Mesothelial cell of epicardium (in vitro differentiated cells): Measurements from ENCODE around the gene NCBP3. TPM values are rescaled to one million over a fixed set of nuclear protein-coding genes. Genes with fewer than 3 reads are reported as not detected.
"Not testable (repeated sequence)": the region's sequence is repeated elsewhere in the genome, so short reads cannot be mapped to it uniquely, and the experiment has no call there.

ENCODE experiments used
- DNase-seq, 2 experiments: peaks; one replicate each; pipeline ENCODE4 v3.0.0; 2021; ENCODE audit warnings: low spot score in 2 of 2; ENCODE audit not compliant: unreplicated experiment in 2 of 2
- H3K27ac Mint-ChIP-seq: 2 replicates; pipeline ENCODE4 v1.8.0; 2021; ENCODE audit warnings: mixed read lengths
- H3K27me3 Mint-ChIP-seq: 2 replicates; pipeline ENCODE4 v1.8.0; 2021; ENCODE audit warnings: low read depth, mixed read lengths
- H3K36me3 Mint-ChIP-seq: 2 replicates; pipeline ENCODE4 v1.8.0; 2021; ENCODE audit warnings: mixed read lengths
- H3K4me1 Mint-ChIP-seq: 2 replicates; pipeline ENCODE4 v1.8.0; 2021; ENCODE audit warnings: mixed read lengths
- H3K4me3 Mint-ChIP-seq: 2 replicates; pipeline ENCODE4 v1.8.0; 2021; ENCODE audit warnings: mild to moderate bottlenecking, moderate library complexity, mixed read lengths
- H3K9me3 Mint-ChIP-seq: 2 replicates; pipeline ENCODE4 v1.8.0; 2021; ENCODE audit warnings: mixed read lengths
- total RNA-seq: library from RNA; stranded (reverse); gene quantifications from 3 replicates; pipeline ENCODE4 v1.2.1, GENCODE V29; 2021
- TF ChIP-seq, protein P1 (sequence below): fragments of 200-600 bp; sonication (generic); IDR thresholded peaks from one replicate; pipeline ENCODE4 v1.5.0; 2021; ENCODE audit warnings: antibody characterized with exemption; ENCODE audit not compliant: unreplicated experiment

The NCBP3 gene
- total RNA-seq, 1 donor from 2014 or later = 97.0 TPM

DNA sequence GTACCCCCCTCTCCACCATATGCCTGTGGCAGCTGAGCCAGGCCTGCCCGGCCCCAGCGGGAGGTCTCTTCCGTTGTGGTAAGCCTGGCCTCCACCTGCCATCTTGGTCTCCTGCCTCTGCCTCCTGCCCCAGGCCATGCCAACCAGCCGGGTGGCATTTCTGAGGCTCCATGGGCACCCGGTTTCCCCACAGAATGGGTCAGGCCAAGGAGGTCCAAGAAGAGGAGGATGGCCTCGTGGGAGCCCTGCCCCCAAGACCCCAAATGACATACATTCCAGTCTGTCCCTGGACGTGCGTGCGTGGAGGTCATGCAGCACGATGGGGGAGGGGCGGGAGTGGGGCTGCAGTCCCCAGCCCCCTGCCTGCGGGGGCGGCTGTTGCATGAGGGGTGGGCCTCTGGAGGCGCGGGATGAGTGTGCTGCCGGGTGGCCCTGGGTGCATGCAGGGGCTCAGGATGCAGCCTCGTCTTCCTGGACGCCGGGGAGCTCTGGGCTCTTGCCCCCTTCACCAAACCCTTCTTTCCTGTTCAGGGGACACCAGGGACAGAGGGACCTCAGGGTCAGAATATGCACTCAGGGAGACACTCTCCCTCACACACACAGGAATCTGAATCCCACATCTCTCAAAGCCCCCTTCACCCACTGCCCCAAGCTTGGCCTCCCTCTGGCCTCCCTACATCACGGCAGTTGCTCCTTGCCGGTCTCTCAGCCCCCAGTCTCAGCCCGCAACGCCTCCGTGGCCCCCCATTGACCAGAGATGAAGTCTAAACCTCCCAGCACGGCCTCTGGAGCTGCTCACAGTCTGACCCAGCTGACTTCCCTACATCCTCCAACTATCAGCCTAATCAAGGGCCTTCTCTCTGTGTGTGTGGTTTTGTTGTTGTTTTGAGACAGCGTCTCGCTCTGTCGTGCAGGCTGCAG is 16.0 kb upstream of the NCBP3 start:
- no peaks in the 10 kb centered on the region for H3K9me3 Mint-ChIP-seq
- H3K4me3 Mint-ChIP-seq = no peak overlapping the region
- H3K36me3 Mint-ChIP-seq = peaks cover 2% of the 10 kb centered on the region
- no peaks in the 10 kb centered on the region for H3K4me1 Mint-ChIP-seq
- no peak for DNase-seq
- TF ChIP-seq, protein P1, sequence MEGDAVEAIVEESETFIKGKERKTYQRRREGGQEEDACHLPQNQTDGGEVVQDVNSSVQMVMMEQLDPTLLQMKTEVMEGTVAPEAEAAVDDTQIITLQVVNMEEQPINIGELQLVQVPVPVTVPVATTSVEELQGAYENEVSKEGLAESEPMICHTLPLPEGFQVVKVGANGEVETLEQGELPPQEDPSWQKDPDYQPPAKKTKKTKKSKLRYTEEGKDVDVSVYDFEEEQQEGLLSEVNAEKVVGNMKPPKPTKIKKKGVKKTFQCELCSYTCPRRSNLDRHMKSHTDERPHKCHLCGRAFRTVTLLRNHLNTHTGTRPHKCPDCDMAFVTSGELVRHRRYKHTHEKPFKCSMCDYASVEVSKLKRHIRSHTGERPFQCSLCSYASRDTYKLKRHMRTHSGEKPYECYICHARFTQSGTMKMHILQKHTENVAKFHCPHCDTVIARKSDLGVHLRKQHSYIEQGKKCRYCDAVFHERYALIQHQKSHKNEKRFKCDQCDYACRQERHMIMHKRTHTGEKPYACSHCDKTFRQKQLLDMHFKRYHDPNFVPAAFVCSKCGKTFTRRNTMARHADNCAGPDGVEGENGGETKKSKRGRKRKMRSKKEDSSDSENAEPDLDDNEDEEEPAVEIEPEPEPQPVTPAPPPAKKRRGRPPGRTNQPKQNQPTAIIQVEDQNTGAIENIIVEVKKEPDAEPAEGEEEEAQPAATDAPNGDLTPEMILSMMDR = no peak
- H3K27me3 Mint-ChIP-seq = no peaks in the 10 kb centered on the region
- no peak overlapping the region for H3K27ac Mint-ChIP-seq

DNA sequence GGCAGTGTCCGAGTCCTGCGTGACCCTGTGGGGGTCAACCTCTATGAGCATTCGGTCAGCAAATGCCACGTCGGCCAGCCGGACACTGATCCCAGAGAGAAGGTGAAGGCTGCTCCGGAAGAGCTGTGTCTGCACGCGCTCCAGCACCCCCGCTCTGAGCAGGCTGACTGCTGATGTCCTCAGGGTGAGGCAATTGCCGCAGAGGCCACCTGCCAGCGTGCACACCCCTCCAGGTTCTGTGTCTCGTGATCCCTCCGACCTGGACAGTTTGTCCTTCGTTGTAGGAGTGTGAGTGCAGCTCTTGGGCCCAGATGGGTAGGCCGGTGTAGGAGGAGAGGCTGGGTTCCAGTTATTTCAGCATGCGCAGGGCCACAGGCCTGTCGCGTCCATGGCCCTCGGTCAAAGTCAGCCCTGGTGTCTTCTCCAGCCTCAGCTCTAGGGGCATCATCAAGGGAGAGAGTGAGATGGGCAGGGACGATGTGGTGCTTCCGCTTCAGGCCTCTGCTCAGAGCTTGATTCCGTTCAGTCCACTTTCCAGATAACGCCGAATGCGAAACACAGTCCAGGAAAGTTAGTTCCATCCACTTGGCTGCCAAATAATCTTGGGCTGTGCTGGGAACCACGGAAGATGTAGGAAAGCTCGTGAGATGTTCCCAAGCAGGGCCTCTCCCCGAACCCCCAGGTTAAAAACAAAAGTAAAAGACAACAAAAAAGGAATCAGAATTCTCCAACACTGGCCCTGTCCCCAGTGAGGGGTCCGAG is 15.1 kb upstream of the NCBP3 start:
- Mint-ChIP-seq H3K27ac (no peak overlapping the region), H3K4me1 (no peaks in the 10 kb centered on the region), H3K27me3 (no peaks in the 10 kb centered on the region), H3K4me3 (no peak overlapping the region), H3K9me3 (no peaks in the 10 kb centered on the region), H3K36me3 (peaks cover 2% of the 10 kb centered on the region)
- TF ChIP-seq, protein P1 = no peak
- DNase-seq = no peak

DNA sequence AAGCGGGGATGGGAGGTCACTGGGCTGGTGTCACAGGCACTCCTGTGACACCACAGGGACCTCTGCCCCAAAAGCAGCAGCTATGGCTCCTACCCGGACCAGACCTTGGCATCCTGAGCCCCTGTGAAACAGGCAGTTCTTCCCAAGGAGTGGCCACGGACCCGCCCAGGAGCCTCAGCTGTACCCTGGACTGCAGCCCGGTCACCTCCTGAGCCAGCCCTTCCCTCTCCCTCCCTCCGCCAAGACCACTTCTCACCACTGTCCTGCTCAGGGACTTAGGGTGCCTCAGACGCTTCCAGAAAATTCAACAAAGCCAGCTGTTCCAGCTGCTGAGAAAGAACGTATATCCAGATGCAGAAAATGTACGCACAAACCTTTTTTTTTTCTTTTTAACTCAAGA is 13.9 kb upstream of the NCBP3 start:
- DNase-seq = no peak
- Mint-ChIP-seq H3K9me3 (no peaks in the 10 kb centered on the region), H3K27me3 (no peaks in the 10 kb centered on the region), H3K27ac (no peak overlapping the region), H3K36me3 (peaks cover 2% of the 10 kb centered on the region), H3K4me3 (no peak overlapping the region), H3K4me1 (no peaks in the 10 kb centered on the region)
- TF ChIP-seq, protein P1 = no peak

DNA sequence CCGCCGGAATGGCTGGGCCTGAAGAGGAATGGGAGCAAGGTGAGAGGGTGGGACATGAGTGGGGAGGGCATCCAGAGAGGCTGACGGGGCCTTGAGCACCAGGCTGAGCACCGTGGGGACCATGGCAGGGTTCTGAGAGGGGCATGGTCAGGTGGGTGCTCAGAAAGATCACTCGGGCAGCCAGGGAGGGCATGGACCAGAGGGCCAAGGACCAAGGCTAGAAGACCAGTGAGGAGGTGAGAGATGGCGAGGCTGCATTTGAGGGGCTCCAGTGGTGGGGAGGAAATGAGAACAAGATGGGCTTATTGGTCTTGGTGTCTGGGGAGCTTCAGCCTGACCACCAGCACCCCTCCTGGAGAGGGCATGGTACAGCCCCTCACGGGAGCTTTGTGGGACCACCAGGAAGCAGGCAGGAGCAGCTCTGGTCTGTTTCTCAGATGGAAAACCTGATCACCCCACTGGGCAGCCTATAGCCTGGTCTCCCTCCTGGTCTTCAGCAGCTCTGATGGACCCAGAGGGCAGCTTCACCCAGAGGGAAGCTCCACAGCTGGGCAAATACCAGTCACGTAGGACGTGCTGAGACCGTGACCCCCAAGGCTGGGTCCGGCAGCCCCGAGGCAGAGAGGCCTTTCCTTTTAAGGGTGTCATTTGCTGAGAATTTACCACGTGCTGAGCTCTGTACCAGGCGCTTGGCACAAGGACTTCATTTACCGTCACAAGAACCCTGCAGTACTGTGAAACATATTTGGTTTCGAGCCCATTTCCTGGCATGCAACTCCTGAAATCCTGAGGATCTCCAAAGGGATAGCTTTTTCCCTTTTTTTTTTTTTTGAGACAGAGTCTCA is 11.4 kb upstream of the NCBP3 start:
- TF ChIP-seq, protein P1 = no peak
- Mint-ChIP-seq H3K4me1 (no peaks in the 10 kb centered on the region), H3K36me3 (peaks cover 2% of the 10 kb centered on the region)

DNA sequence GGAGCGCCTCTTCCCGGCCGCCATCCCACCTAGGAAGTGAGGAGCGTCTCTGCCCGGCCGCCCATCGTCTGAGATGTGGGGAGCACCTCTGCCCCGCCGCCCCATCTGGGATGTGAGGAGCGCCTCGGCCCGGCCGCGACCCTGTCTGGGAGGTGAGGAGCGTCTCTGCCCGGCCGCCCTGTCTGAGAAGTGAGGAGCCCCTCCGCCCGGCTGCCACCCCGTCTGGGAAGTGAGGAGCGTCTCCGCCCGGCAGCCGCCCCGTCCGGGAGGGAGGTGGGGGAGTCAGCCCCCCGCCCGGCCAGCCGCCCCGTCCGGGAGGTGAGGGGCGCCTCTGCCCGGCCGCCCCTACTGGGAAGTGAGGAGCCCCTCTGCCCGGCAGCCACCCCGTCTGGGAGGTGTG is 8.2 kb upstream of the NCBP3 start:
- not testable (repeated sequence) for H3K4me1 Mint-ChIP-seq, DNase-seq, H3K27ac Mint-ChIP-seq, H3K4me3 Mint-ChIP-seq, H3K9me3 Mint-ChIP-seq, H3K36me3 Mint-ChIP-seq
- H3K27me3 Mint-ChIP-seq = peaks cover 20% of the 10 kb centered on the region

More for the DNA sequence above, 11.4 kb upstream of the NCBP3 start:
- Mint-ChIP-seq H3K27me3 (peaks cover 4% of the 10 kb centered on the region), H3K27ac (no peak overlapping the region), H3K9me3 (no peaks in the 10 kb centered on the region), H3K4me3 (no peak overlapping the region)
- DNase-seq = no peak
